ENCODE measurements around the gene H6PD.

GRCh38 chr1:9313576-9313975, 79.0 kb downstream of the H6PD start:
- TF ChIP-seq, protein P1, sequence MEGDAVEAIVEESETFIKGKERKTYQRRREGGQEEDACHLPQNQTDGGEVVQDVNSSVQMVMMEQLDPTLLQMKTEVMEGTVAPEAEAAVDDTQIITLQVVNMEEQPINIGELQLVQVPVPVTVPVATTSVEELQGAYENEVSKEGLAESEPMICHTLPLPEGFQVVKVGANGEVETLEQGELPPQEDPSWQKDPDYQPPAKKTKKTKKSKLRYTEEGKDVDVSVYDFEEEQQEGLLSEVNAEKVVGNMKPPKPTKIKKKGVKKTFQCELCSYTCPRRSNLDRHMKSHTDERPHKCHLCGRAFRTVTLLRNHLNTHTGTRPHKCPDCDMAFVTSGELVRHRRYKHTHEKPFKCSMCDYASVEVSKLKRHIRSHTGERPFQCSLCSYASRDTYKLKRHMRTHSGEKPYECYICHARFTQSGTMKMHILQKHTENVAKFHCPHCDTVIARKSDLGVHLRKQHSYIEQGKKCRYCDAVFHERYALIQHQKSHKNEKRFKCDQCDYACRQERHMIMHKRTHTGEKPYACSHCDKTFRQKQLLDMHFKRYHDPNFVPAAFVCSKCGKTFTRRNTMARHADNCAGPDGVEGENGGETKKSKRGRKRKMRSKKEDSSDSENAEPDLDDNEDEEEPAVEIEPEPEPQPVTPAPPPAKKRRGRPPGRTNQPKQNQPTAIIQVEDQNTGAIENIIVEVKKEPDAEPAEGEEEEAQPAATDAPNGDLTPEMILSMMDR (IDR thresholded peaks at IDR 0.05; ENCODE audit: insufficient read depth, low read length): no peak
- TF ChIP-seq SPI1 (IDR thresholded peaks at IDR 0.05; ENCODE audit: borderline replicate concordance, low read depth): no peak
- TF ChIP-seq, protein P2, sequence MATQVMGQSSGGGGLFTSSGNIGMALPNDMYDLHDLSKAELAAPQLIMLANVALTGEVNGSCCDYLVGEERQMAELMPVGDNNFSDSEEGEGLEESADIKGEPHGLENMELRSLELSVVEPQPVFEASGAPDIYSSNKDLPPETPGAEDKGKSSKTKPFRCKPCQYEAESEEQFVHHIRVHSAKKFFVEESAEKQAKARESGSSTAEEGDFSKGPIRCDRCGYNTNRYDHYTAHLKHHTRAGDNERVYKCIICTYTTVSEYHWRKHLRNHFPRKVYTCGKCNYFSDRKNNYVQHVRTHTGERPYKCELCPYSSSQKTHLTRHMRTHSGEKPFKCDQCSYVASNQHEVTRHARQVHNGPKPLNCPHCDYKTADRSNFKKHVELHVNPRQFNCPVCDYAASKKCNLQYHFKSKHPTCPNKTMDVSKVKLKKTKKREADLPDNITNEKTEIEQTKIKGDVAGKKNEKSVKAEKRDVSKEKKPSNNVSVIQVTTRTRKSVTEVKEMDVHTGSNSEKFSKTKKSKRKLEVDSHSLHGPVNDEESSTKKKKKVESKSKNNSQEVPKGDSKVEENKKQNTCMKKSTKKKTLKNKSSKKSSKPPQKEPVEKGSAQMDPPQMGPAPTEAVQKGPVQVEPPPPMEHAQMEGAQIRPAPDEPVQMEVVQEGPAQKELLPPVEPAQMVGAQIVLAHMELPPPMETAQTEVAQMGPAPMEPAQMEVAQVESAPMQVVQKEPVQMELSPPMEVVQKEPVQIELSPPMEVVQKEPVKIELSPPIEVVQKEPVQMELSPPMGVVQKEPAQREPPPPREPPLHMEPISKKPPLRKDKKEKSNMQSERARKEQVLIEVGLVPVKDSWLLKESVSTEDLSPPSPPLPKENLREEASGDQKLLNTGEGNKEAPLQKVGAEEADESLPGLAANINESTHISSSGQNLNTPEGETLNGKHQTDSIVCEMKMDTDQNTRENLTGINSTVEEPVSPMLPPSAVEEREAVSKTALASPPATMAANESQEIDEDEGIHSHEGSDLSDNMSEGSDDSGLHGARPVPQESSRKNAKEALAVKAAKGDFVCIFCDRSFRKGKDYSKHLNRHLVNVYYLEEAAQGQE (IDR thresholded peaks at IDR 0.05; ENCODE audit: insufficient replicate concordance, low read depth): no peak
- TF ChIP-seq POLR2AphosphoS5 (IDR thresholded peaks at IDR 0.05; ENCODE audit: low read depth): no peak
